GM18502 (cell line): ENCODE measurements around the gene BLVRB.
"Not testable (repeated sequence)": the region's sequence is repeated elsewhere in the genome, so short reads cannot be mapped to it uniquely, and the experiment has no call there.

Source experiments
- ATAC-seq: cut with Tn5 transposase; IDR thresholded peaks from one replicate; pipeline ENCODE4 v1.9.1; 2021; ENCODE audit warnings: mild to moderate bottlenecking; ENCODE audit not compliant: unreplicated experiment, poor library complexity

Gene BLVRB

GRCh38 chr19:40453151-40453735, 12.3 kb downstream of the BLVRB start:
- ATAC-seq, result no peak

GRCh38 chr19:40452016-40452415, 13.5 kb downstream of the BLVRB start:
- no peak for ATAC-seq

GRCh38 chr19:40450664-40451063, 14.9 kb downstream of the BLVRB start:
- no peak for ATAC-seq

GRCh38 chr19:40449506-40449905, 16.0 kb downstream of the BLVRB start:
- no peak for ATAC-seq

GRCh38 chr19:40446263-40446784, 19.2 kb downstream of the BLVRB start:
- no peak for ATAC-seq

- ATAC-seq, result no peak
Measured at GRCh38 chr19:40445780-40446262, 19.7 kb downstream of the BLVRB start.

GRCh38 chr19:40444825-40445312, 20.7 kb downstream of the BLVRB start:
- no peak for ATAC-seq

GRCh38 chr19:40444000-40444824, 21.3 kb downstream of the BLVRB start, which contains the start of gene SERTAD3:
Gene SERTAD3 (minus strand): TSS chr19:40444335. CDS start chr19:40442080, 2,255 bp downstream.
- peak; percentile 70 for ATAC-seq

GRCh38 chr19:40443131-40443999, 22.2 kb downstream of the BLVRB start:
- peak; percentile 67 for ATAC-seq

GRCh38 chr19:40442328-40443130, 23.0 kb downstream of the BLVRB start:
- no peak for ATAC-seq

GRCh38 chr19:40441719-40442253, 23.8 kb downstream of the BLVRB start:
- no peak for ATAC-seq

- ATAC-seq, result no peak
Measured at GRCh38 chr19:40438284-40438683, 27.3 kb downstream of the BLVRB start.

GRCh38 chr19:40433391-40434216, 31.9 kb downstream of the BLVRB start:
- peak; percentile 67 for ATAC-seq

GRCh38 chr19:40432760-40433159, 32.8 kb downstream of the BLVRB start:
- ATAC-seq, result not testable (repeated sequence)

GRCh38 chr19:40431698-40432097, 33.8 kb downstream of the BLVRB start:
- no peak for ATAC-seq

GRCh38 chr19:40430242-40430641, 35.3 kb downstream of the BLVRB start:
- not testable (repeated sequence) for ATAC-seq

- ATAC-seq, result not testable (repeated sequence)
Measured at GRCh38 chr19:40428197-40428596, 37.3 kb downstream of the BLVRB start.
